GM21360 (cell line): ENCODE measurements around the gene CDHR3.
A peak's percentile ranks its signal among the peaks of the same experiment; 100 is the strongest.

Source experiments
- ATAC-seq: cut with Tn5 transposase; IDR thresholded peaks from one replicate; pipeline ENCODE4 v1.9.1; 2021; ENCODE audit warnings: mild to moderate bottlenecking, moderate library complexity; ENCODE audit not compliant: unreplicated experiment

Gene CDHR3

DNA sequence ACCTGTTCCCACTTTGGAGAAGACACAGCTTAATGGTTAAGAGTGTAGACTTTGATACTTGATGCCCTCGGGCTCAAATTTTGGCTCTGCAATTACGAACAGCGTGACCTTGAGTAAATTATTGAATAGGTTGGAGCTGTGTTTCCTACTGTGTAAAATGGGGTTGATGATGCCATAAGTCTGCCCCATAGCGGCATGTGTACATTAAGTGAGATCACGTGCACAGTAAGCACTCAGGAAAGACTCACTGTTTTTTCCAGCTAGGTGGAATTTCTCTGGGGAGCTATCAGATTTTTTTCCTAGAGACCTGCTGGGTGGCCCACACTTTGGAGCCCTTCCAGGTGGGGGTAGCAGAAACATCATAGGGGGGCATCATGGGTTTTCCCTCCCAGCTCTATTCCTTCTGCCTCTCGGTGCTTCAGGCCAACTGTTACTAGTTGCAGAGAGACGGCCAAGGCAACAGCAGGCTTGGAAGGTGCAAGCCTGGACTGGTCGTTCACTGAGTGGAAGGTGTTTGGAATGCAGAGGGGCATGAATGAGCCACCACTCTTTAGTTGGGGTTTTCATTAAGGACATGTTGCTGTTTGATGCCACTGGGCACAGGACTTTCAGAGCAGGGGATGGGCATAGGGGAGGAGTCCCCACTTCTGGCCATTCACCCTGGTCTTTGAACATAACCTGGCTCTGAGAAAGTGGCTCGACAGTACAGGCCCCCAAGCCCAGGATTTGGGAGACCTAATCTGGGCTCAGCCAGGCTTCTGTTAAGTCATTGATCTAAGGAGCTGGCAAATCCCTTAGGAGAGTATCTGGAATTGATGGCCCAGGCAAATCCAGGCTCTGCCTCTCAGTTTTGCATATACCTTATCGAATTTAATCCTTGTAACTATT lies 85.0 kb downstream of the CDHR3 start:
- ATAC-seq, result no peak

DNA sequence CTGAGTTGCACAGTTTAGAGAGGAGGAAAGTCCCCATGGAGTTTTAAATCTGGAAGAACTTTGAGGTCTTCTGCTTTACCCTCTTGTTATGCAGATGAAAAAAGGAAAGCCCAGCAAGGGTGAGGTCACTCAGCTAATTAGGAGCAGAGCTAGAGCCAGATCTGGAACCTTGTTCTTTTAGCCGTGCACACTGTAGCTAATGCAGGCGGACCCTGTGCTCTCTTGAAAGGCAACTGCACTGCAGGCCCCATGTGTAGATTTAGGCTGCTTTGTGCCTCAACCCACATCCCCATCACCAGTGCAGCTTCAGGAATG lies 85.6 kb downstream of the CDHR3 start:
- no peak for ATAC-seq

DNA sequence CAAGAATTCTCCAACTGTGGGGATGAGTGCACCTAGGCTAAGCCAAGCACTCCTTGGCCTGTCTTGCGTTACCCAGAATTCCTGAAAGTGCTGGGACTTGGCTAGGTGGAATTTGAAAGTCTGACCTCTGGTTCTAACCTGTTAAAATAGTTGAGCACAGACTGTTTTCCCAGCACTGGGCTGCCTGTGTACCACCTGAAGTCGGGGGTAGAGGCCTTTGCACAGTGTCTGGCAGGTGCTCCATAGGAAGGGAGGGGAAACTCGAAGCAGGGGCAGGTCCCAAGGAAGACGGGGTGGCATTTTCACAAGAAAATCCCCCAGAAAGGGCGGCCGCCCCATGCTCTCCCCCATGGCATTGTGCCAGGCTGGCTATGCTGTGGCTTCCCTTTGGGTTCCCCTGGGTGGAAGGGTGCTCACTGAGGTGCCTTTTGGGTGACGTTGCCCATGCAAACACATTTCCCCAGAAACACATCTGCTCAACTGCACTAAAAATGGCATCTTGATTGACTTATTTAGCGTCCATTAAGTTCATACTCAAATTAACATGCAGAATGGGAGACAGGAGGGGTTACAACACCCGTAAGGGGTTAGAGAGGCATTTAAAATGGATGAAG lies 86.2 kb downstream of the CDHR3 start:
- no peak for ATAC-seq

DNA sequence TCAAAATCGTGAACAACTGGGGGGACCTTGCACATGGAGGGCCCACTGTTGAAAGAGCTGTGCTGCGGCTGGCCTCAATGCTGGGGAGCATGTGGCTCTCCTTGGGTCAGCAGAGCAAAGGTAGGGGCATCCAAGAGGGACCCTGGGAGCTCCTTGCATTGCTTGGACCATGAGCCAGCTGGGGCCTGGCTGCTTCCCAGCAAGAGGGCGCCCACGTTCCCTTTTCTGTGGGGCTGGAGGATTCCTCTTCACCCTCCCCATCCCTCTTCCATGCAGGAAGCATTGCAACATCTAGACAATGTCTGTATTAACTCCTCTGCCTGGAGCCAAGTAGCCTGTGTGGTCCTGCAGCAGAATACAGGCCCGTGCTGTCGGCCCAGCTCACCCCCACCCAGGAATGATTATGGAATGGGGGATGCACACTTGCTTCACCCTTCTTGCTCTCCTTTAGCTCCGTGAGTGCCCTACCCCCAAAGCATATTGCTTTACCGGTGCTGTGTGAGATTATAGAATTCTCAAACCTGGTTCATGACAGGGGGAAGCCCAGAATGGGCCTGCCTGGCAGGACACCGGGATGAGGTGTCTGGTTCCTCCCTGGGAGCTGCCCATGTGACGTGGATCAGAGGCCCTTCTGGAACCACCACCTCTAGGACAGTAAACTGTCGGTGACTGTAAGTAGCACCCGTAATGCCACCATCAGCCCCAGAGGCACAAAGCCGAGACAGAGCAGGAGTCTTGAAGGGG lies 87.1 kb downstream of the CDHR3 start:
- ATAC-seq, result no peak

DNA sequence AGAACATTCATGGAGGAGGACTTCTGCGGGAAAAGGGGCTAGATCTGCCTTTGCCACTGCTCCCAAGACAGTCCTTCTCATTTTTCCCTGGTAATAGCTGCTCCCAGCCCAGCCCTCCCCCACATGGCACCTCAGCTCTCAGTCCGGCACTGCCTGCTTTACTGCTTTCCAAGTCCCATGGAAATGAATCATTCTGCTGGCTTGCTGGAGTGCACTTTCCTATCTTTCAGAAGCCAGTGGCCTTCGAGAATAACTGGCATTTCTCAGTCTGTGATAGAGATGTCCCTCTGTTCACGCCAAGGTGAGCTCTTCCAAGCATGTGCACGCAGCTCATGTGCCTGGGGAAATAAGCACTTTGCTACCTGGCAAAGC lies 87.7 kb downstream of the CDHR3 start:
- no peak for ATAC-seq

GRCh38 chr7:106052681-106053080 lies 89.6 kb downstream of the CDHR3 start:
- no peak for ATAC-seq

DNA sequence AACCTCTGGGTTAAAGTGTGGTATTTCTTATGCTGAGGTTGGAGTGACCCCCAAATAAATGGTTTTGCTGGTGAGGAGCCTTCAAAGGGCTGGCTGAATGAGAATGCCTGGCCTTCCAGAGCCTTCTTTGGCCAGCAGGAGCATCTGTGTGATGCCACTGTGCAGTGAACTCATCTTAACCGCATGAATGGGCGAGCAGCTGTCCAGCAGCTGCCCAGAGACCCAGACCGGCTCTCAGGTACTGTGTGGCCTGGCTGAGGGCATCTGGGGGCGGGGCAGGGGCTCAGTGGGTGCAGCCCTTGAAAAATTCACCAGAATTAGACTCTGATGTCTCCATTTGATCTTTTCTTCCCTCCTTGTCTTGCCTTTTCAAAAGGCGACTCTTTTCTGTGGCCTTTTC lies 90.0 kb downstream of the CDHR3 start:
- ATAC-seq, result no peak

DNA sequence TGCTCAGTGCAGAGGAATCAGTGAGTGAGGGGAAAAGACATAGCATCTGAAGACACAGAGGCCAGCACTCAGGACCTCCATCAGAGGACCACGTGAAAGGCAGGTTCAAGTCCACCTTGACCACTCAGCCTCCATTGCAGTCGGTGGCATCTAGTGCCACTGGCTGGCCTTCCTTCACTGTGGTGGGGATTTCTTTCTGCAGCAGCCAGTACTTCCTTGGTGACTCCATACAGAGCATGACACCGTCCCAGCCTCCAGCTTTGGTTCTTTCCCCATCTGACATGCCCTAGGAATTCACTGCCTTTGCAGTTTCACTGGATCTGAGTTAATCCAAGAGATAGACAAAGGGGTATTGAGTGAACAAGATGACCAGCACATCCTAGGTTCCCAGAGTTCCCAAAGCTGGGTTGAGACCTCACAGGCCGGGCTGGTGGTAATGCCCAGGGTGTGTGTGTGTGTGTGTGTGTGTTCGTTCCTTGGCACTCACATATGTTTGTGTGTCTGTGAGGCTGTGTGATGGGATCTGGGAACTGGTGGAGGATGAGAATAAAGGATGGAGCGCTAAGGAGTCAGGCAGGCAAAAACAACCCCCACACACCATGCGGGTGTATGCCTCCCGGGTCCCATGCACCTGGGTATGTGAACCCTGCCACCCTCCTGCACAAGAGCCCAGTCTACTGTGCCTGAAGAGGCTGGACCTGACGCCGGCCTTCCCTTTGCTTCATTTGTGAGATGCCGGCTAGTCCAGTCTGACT lies 91.3 kb downstream of the CDHR3 start:
- no peak for ATAC-seq

DNA sequence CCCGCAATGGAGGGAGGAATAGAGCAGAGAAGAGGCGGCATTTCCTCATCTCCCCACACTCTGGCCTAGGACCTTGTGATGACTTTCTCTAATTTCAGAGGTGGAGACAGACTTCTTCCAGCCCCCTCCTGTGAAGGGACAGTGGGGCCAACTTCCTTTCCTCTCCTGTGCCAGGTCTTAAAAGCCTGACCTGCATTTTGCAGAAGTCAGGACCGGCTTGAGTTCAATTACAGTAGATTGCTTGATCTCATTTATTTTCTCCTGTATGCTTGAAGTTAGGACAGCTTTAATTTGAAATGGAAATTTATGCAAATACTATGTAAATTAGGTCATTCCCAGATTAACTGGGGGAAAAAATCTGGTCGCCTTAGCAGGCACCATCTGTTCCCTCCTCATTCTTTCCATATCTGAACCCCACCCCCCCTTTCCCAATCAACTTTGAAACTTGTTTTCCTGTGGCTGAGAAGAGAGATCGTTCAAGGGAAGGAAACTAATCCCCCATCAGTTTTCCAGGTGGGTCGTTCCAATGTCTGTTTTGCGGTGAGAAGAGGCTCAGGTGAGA lies 92.0 kb downstream of the CDHR3 start:
- ATAC-seq, result no peak

DNA sequence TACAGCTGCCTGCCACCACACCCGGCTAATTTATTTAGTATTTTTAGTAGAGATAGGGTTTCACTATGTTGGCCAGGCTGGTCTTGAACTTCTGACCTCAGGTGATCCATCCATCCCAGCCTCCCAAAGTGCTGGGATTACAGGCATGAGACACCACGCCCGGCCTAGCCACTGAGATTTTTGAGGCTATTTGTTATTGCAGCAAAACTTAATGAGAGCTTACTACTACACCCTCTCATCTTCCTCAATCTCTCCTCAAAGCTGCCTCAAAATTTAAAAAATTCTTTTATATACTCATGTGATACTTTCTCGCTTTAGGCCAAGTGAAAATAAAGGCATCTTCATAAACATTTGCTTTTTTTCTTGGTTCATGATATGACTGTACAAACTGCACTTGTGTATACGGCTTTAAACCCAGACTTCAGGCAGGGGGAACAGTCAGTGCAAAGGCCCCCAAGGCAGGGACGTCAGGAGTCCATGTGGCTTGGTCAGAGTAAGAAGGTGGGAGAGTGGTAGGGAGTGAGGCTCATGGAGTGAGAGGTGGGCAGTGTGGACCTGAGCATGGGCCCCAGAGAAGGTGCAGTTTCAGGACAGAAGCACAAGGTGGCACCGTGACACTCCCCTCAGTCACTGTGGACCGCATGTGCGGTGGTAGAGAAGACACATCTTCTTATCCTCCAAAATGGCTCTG lies 93.6 kb downstream of the CDHR3 start:
- peak; percentile 39 for ATAC-seq

- no peak for ATAC-seq
Measured at GRCh38 chr7:106057204-106057961, 94.3 kb downstream of the CDHR3 start.

GRCh38 chr7:106057962-106058927 lies 95.2 kb downstream of the CDHR3 start:
- ATAC-seq, result peak; percentile 50

DNA sequence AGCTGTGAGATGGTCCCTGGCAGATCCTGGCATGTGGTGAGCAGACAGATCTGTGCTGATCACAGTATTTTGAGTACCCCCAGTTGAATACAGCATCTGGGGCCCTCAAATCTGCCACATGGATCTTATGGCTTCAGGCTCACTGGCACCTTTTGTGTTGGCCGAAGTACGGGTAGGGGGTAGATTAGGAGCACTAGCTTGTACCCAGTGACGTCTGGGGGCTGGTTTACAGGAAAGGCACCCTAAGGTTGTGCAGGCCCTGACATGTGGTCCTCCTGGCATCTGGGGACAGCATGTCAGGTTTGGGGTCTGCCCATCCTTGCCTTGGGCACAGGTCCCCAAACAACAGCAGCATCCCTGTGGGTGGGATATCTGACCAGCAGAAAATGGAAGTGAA lies 95.9 kb downstream of the CDHR3 start:
- no peak for ATAC-seq

- ATAC-seq, result no peak
Measured at GRCh38 chr7:106059556-106059955, 96.5 kb downstream of the CDHR3 start.

DNA sequence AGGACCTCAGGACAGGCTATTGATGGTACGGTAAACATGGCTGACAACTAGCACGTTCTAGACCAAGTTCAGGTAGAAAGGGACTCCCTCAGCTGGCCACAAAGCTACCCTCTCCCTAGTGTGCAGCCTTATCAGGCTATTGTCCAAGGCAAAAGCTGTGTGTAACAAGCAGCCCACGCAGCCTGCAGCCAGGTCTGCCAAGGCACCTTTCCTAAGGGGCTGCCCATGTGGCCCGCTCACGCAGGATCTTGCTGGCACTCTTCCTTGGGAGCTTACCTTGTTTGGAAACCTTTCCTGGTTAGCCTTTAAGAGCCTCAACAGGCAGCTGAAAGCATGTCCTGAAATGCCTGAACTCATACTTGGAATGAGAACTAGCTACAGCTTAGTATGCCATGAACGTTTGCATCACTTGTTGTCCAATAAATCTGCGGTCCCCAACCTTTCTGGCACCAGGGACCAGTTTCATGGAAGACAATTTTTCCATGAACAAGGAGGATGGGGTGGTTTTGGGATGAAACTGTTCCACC lies 97.4 kb downstream of the CDHR3 start:
- ATAC-seq, result no peak

DNA sequence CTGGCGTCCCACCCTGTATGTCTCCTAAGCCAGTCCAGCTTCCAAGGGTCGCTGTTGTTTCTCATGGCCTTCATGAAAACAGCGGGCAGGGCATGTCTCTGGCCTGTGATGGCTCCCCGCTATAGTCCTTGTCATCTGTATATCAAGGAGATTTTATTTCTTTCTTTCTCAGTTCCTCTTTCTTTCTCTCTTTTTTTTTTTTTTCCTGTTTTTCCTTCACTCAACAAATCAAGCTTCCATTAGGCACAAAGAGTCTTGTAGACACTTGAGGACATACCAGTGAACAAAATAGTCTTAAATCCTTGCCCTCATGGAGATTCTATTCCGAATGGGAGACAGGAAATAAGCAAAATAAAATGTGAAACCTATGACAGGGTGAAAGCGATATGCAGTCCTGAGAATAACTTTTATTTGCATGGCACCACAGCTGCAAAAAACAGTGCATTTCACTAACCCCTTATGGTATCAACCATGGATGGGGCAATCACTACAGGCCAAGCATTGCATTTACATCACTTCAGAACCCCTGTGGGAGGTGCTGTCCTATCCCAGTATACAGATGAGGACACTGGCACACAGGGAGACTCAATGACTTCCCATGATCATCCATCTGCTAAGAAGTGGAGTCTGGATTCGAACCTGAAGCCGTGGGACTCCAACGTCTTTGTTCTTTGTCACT lies 98.4 kb downstream of the CDHR3 start:
- ATAC-seq, result no peak

DNA sequence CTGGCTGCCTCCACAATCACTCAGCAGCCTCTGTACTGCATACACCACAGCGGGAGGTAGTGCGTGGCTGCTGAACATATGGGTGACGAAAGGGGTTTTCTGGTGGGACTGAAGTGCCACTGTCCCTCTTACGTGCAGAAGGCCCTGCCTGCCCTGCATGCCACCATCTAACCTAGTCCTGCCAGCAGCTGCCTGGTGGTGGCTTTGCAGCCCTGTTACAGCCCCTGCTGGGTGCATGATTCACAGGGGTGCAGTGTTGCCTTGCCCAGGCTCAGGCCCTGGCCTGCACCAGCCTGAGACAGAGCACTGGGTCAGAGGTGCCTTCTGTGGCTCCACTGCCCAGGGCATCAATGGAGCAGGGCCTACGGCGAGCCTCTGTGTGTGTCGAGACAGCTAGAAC lies 98.9 kb downstream of the CDHR3 start:
- ATAC-seq, result no peak

- no peak for ATAC-seq
Measured at GRCh38 chr7:106062521-106062931, 99.5 kb downstream of the CDHR3 start.
